ENCODE data around the gene RHAG.

RHAG gene

DNA sequence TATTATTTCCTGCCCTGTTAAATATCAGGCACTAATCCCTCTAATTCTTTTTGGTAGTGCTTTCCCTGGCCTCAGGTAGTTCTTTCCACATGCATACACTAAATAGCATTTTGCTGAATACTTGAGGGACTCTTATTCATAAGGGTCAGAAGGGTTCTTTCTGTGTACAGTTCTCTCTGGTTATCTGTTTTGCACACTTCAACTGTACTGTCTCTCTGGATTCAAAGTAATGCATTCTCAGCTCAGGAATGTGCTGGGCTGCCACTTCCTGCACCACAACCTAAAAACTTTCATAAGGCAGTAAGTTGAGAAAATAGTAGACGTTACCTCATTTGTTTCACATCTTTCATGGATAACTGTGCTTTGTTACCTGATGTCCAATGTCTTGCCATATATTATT, 54.1 kb downstream of the RHAG start:
- intact Hi-C loops (cut with DNase I), result no loop called here

DNA sequence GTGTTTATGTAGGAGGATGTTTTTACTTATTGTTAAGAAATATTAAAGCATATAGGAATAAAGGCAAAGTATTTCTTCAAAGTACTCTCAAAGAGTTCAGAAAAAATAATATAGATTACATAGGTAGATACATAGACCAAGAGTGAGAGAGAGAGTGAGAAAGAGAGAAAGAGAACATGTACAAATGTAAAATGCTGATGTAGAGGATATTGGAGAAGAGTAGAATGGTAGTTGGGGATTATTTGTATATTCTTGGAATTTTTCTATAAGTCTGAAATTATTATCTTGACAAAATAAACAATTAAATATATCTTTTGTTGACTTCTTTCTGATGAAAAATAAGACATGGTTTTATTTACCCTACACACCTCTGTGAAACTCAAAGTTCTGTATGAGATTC, 57.0 kb downstream of the RHAG start:
- intact Hi-C loops (cut with DNase I), result no loop called here
- no peak for DNase-seq

More for the DNA sequence above, 54.1 kb downstream of the RHAG start:
- DNase-seq, result no peak

DNA sequence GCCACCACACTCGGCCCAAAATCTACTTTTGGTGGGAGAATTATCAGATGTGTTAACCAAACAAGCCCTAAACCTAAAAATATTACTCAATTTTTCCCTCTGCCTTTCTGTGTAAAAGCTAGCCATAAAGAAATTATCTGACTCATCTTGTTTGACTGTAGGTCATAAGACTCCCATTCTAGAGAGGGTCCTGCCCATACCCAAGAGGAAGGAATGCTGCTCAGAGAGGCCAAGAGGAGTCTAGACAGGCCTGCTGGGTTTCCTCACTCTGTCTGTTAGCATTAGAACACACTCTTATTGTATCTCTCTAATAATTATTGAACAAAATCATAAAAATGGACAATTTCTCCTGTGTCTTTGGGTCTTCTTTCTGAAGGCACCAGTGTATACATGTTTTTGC, 60.0 kb downstream of the RHAG start:
- intact Hi-C loops (cut with DNase I), result no loop called here
- DNase-seq, result no peak

DNA sequence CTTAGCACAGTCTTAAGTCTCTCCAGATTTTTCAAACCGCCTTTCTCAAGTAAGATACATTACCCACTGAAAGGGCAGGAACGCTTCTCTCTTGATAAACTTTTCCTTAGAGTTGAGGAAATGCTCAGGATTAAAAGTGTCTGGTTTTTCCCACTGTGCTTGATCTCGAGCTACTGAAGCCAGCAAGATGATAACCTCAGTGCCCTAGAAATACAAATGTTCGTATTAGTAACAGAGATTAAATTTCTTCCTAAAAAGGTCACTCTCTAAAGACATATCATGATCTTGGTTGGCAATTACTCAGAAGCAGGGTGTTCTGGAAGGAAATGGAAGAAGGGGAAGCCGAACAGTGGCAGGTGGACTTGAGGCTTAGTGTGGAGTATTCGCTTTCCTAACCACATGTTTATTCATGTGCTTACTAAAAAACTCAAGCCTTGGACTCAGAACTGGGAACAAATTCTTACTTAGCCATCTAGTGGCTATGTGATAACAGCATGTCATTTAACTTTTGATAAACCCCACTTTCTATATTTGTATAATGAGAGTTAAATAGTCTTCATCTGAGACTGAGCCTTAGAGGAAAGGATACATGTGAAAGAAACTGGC, 66.1 kb downstream of the RHAG start:
- no peak for DNase-seq
- intact Hi-C loops (cut with DNase I), result no loop called here

DNA sequence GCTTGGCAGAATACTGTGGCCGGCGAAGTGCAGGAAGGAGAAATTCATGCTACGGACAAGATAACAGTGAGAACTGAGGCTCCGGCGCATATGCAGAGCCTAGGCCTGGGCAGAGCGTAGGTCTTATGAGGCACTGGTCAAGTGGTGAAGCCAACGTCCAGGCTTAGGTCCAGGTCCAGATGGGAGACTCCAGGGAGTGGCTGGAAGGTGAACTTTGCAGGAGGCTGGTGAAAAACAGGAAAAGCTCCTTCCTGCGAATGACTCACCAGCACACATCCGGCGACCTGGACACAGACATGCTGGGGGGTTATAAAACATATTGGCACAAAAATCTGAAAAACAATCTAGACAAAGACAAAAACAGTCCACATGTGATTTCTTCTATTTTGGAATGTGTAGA, 70.8 kb downstream of the RHAG start:
- no peak for DNase-seq
- intact Hi-C loops (cut with DNase I), result no loop called here

DNA sequence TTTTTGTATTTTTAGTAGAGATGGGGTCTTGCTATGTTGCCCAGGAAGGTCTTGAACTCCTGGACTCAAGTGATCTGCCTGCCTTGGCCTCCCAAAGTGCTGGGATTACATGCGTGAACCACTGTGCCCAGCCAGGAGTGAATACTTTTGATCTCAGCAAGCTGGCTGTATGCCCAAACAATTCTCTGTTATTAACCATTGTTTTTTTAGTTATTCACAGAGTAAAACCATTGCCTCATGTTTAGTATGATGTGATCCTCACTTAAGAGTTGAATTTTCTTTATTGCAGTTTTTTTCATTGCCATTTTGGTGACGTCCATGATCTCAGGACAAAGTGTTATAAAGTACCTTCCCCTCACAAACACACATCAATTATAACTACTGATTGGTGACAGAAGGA, 71.4 kb downstream of the RHAG start:
- DNase-seq, result no peak
- intact Hi-C loops (cut with DNase I), result no loop called here

DNA sequence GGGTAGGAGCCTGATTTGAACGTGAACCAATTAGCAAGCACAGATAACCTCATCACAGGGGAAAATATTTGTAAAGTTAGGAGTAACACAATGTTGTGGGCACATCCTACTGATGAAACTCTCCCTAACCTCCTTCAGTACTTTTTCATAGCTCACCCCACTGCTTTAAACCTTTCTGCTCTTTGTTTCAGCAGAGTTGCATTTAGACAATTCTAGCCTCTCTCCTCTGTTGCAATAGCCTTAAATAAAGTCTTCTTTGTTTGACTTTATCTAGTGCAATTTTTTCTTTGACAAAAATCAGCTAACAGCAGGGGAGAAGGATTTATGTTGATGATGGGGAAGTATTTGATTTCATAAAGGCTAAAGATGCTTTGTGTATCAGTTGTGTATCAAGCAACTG, 72.1 kb downstream of the RHAG start:
- intact Hi-C loops (cut with DNase I), result no loop called here
- DNase-seq, result no peak

DNA sequence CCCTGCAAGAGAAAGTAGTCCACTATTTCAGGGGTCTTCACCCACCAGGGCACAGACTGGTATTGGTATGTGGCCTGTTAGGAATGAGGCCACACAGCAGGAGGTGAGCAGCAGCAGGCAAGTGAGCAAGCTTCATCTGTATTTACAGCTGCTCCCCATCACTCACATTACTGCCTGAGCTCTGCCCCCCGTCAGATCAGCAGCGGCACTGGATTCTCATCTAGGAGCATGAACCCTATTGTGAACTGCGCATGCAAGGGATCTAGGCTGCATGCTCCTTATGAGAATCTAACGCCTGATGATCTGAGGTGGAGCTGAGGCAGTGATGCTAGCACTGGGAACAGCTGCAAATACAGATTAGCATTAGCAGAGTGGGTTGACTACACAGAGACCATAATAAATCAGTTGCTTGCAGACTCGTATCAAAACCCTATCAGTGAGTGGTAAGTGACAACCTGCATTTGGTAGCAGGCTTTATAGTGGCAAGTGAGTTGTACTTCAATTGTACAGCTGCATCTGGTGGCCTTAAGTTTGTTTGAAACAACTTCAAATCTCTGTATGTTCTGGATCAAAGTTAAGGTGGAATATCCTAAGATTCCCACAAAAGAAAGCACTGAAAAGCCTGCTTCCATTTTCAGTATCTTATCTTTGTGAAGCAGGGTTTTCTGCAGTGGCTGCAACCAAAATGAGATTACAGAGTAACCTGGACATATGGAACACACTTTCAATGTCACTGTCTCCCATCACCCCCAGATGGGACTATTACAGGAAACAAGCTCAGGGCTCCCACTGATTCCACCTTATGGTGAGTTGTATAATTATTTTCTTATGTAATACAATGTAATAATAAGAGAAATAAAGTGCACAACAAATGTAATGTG, 73.4 kb downstream of the RHAG start:
- intact Hi-C loops (cut with DNase I), result no loop called here
- DNase-seq, result no peak

DNA sequence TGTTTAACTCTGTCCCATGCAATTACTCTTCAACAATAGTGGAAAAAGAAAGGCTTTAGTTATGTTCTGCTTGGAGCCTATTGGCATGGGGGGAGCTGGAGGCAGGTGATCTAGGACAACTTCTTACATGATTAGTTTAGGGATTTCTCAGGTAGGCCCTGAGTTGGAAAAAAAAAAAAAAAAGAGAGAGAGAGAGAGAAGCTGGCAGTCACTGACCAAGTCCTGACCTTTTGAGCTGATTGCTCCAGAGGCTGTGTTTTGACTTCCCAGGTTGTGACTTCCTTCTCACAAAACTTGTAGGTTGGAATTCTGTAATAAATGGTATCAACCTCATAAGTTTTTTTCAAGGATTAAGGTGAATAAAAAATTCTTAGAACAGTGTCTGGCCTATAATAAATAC, 78.4 kb downstream of the RHAG start:
- intact Hi-C loops (cut with DNase I), result no loop called here
- no peak for DNase-seq

DNA sequence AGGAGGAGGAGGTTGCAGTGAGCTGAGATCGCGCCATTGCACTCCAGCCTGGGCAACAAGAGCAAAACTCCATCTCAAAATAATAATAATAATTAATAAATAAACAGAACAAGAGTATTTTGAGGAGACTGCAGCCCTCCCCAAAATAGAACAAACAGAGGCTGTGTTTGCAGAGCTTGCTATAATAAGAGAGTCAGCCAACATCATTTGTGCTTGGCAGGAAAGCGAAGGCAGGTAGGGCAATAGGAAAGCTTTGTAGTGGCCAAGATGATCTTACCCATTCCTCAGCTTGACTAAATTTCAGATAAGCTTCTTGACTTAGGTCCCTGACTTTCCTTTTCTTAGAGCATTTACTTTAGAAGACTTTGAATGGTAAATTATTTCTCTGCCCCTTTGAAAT, 79.5 kb downstream of the RHAG start:
- no peak for DNase-seq
- intact Hi-C loops (cut with DNase I), result no loop called here

DNA sequence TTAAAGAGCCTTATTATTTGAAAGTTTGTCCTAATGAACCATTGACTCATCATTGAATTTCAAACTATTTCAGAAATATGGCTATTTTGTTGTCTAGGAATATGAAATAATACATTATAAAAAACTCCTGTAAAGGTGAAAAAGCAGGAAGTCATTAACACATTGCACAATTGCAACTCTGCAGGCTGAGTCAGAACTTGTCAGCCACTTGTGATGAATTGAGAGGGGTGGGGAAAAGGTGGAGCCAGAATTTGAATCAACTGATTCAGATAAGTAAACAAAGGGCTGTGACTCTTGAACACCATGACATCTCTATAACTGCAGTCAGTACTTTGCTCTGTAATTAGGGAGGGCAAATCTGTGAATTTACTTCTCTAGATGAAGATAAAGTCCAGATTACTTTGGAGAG, 80.2 kb downstream of the RHAG start:
- intact Hi-C loops (cut with DNase I), result no loop called here
- peak in 10 of 42 donors; percentile 8 to 60 (median 38) for DNase-seq

DNA sequence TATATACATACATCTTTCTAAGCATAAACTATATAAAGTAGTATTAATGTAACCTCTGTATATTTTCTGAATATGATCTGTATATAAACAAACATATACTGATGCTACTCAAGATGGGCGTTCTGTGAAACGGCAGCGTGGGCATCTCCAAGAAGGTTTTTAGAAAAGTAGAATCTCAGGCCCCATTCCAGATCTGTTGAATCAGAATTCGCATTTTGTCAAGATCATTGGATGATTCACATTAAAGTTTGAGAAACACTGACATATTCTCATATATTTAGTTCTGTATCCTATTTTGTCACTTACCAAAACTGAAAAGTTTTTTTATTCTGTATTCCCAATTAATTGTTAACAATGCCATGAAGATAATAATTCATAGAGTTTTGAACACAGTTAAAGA, 80.7 kb downstream of the RHAG start:
- DNase-seq, result no peak
- intact Hi-C loops (cut with DNase I), result no loop called here
